HG03457 (cell line): Measurements from ENCODE around the gene ADCY9.
"Not testable (repeated sequence)": the region's sequence is repeated elsewhere in the genome, so short reads cannot be mapped to it uniquely, and the experiment has no call there.

Experiments
- ATAC-seq: cut with Tn5 transposase; IDR thresholded peaks from one replicate; pipeline ENCODE4 v1.9.1; 2021; ENCODE audit warnings: moderate number of reproducible peaks; ENCODE audit not compliant: unreplicated experiment

The ADCY9 gene

DNA sequence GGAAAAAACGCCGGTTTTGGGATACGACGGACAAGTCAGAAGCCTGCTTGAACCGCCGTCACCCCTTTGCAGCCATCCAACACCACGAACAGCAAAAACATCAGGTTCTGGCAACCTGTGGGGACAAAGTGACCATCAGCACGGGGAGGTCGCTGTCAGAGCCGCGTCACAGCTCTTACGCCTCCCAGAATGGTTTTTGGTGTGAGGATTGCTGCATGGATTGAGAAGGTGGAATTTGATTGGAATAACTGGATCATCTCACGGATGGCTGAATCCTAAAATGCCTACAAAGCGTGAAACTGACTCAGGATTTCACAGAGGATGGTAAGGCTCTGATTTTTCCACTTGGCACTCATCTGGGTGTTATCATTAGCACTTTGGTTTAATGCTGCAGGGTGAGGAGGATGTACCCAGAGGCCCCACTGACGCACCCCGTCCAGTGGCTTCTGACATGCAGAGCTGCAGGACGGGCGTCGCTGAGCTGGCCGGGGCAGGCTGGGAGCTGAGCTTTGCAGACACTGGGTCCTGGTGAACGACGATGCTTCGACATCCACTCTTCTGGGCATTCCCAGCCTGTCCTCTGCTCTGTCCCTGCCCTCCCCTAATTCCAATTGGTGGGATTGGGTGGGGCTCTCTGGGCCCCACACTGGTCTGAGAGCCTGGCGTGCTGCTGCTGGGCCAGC is 162.4 kb downstream of the ADCY9 start:
- no peak for ATAC-seq

DNA sequence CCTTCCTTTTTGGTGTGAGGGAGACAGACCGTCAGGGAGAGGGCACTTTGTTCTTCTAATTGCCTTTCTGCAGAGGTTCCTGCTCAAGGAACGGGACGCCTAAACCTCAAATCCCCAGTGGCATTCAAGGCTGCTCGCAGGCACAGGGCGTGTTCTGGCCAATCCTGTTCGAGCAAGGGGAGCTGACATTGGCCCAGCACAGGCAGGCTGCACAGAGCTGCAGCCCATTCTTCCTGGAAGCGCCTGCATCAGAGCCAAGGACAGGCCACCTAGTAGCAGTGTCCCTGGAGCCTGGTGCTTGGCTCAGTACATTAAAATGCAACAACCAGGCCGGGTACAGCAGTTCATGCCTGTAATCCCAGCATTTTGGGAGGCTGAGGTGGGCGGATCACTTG is 163.5 kb downstream of the ADCY9 start:
- ATAC-seq: no peak

DNA sequence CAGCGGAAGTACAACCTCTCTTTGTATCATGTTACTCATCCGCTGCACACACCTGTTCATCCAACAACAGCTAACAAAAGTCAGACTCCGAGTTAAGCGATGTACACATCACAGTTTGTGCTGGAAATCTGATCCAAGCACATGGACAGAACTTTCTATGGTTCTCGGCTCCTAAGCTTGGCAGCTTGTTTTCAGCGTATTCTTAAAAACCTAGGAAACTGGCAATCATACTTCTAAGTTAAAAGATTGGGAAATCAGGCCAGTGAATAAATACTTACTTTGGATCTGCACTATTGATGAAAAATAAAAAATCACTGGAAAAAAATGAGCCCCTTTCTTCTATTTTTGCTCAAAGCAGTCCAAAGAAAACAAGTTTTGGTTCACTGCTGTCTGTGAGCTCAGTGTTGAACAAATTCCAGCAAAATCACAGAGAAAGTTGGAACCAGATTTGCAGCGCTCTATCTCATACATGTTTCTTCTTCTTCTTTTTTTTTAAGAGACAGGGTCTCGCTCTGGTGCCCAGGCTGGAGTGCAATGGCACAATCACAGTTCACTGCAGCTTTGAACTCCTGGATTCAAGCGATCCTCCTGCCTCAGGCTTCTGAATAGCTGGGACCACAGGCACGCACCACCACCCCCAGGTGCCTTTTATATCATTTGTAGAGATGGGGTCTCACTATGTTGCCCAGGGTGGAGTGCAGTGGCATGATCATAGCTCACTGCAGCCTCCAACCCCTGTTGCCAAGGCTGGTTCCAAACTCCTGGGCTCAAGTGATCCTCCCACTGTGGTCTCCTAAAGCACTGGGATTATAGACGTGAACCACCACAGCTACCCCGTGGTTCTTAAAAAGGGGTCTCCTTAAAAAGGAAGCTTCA is 164.1 kb downstream of the ADCY9 start:
- ATAC-seq: no peak

DNA sequence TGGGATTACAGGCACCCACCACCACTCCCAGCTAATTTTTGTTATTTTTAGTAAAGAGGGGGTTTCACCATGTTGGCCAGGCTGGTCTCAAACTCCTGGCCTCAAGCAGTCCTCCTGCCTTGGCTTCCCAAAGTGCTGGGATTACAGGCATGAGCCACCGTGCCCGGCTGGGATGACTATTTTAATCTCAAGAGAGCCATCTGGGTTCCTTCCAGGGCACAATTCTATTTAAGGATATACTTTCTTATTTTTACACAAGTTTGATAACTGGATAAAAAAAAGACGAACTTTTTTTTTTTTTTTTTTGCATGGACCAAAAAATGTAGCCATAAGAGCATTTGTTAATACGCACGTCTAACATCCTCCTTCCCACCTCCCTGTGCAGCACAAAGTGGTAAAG is 164.9 kb downstream of the ADCY9 start:
- not testable (repeated sequence) for ATAC-seq

DNA sequence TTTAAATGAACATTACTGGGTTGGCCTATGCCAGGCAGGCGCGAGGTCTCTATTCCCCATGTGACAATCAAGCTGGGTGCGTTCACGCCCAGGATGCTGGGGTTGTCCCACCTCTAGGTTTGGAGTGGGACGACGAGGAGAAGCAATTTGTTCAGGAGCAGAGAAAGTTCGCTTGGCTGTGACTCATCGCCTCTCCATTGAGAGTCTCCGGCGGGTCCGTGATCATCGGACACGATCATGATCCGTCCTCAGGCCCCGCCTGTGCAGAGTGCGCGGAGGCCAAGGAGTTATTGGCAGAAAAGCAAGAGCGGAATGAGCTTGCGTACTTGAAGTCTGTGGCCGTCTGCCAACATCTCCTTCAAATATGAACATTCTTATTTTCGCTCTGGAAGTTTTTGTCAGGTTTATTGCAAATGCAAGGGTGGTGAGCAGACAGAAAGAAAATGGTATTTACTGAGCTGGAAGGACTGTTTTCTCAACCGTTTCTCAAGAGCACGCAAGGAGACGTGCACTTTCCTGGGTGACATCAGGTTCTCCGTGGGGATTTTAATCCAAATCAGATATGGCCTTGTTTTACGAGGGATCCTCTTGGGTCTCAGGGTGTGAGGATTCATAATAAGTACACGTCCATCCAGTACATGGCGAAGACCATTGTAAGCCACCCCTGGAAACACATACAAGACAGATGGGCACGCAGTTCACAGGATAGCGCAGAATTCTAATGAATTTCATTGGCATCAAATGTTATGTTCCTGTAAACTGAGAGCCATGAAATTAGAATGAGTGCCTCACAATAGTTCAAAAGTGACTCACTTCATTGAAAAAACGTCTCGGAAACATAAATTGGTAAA is 165.7 kb downstream of the ADCY9 start:
- no peak for ATAC-seq

DNA sequence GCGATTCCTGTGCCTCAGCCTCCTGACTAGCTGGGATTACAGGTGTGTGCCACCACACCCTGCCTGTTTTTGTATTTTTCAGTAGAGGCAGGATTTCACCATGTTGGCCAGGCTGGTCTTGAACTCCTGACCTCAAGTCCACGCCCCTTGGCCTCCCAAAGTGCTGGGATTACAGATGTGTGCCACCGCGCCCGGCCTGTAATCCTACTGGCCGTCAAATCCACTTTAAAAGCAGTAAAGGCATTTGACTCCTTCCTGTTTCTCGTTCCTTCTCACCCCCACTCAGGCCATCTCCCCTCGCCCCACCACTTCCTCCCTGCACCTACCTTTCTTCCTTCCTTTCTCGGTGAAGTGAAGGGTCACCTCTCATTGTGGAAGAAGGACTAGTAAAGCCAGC is 166.3 kb downstream of the ADCY9 start:
- no peak for ATAC-seq

DNA sequence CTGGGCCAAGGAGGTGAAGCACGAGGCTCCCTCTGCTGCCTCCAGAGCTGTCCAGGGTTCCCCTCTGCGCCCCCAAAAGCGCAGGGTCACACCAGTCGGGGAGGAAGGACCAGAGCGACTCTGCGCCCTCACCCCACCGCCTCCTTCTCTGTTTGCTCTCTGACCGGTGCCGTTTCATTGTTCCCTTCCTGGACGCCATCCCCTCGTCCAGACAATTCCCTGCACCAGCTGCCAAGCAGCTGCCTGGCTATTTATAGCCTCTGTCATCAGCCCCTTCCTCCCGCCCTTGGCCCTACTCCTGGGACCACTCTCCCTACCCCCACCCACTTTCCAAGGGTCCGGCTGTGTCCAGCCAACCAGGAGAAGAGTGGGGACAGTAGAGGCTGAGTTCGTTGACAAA is 167.0 kb downstream of the ADCY9 start:
- no peak for ATAC-seq

DNA sequence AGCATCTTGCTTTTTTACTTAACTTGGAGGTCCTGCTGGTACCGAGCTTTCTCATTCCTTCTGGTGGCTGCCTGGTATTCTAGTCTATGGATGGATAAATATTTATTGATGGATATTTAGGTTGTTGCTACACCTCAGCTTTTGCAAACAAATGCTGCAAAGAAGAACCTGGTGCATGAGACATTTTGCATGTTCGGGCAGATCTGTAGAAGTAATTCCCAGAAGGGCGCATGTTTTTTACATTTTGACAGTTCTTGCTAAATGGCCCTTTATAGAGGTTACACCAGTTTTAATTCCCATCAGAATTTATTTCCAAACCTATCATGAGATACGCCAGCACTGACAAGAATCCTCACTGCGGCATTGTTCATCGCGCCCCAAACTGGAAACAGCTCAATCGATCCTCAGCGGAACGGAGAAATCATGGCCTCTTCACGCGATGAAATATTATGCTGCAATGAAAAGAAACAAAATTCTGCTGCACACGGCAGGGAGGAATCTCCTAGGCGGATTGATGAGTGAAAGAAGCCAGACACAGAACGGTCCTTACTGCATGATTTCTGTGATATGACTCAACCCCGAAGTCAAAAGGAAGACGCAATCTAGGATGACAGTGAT is 167.8 kb downstream of the ADCY9 start:
- ATAC-seq: no peak

DNA sequence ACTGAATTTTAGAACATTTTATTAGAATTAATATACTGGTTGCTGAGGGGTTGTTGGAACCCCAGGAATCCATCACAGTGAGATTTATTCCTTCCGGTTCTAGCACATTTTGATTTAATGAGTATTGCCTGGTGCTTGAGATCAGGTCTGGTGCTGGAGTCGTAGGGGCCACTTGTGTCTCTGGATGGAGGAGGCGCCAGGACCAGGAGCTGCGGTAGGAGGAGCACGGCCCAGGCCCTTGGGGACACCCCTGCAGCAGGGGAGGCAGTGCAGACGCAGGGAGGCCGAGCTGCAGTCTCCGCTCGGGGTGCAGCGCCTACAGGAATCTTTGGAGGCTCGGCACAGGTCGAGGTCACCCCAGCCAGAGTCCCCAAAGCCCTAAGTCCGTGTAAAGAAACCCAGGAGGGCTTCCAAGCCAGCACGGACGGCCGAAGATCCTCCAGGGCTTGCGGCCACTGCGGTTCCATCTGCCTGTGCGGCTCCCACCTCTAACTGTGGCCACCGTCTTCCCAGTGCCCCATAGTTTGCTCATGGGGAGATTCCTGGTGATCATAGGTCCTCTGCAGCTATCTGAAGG is 169.6 kb downstream of the ADCY9 start:
- ATAC-seq: no peak

DNA sequence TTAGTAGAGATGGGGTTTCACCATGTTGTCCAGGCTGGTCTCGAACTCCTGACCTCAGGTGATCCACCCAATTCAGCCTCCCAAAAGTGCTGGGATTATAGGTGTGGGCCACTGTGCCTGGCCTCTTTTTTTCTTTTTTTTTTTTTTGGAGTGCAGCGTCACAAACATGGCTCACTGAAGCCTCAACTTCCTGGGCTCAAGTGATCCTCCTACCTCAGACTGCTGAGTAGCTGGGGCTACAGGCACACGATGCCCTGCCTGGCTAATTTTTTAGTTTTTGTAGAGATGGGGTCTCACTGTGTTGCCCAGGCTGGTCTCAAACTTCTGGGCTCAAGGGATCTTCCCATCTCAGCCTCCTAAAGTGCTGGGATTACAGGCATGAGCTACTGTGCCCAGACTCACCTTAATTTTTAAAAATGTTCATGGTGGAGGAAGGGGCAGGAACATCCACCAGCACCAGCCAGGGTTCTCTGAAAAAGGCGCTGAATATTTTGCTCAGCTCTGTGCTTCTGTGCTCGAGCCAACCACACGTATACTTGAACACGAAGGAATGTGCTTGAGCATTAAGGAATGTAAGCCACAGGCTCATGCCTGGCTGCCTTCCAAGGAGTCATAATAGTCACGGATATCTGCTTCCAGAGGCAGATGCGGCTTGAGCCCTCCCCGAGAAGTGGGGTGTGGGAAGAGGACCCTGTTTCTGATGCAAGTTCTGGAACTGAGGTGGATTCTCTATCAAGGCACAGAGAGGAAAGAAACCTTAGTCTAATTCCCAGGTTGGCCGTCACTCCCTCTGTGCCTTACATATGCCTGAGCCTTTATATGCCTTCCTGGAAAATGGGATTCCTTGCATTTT is 170.3 kb downstream of the ADCY9 start:
- no peak for ATAC-seq

DNA sequence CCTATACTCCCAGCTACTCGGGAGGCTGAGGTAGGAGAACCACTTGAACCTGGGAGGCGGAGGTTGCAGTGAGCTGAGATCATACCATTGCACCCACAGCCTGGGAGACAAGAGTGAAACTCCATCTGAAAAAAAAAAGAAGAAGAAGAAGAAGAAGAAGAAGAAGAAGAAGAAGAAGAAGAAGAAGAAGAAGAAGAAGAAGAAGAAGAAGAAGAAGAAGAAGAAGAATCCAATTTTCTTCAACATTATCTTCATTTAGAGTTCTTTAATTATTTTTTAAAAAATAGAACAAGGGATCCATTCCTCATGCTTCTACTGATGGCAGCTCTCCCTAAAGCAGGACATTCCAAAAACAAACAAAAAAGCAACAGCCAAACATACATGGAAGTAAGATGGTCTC is 171.8 kb downstream of the ADCY9 start:
- not testable (repeated sequence) for ATAC-seq

DNA sequence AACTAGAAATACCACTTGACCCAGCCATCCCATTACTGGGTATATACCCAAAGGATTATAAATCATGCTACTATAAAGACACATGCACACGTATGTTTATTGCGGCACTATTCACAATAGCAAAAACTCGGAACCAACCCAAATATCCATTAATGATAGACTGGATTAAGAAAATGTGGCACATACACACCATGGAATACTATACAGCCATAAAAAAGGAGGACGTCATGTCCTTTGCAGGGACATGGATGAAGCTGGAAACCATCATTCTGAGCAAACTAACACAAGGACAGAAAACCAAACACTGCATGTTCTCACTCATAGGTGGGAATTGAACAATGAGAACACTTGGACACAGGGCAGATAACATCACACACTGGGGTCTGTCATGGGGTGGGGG is 174.1 kb downstream of the ADCY9 start:
- ATAC-seq: not testable (repeated sequence)

DNA sequence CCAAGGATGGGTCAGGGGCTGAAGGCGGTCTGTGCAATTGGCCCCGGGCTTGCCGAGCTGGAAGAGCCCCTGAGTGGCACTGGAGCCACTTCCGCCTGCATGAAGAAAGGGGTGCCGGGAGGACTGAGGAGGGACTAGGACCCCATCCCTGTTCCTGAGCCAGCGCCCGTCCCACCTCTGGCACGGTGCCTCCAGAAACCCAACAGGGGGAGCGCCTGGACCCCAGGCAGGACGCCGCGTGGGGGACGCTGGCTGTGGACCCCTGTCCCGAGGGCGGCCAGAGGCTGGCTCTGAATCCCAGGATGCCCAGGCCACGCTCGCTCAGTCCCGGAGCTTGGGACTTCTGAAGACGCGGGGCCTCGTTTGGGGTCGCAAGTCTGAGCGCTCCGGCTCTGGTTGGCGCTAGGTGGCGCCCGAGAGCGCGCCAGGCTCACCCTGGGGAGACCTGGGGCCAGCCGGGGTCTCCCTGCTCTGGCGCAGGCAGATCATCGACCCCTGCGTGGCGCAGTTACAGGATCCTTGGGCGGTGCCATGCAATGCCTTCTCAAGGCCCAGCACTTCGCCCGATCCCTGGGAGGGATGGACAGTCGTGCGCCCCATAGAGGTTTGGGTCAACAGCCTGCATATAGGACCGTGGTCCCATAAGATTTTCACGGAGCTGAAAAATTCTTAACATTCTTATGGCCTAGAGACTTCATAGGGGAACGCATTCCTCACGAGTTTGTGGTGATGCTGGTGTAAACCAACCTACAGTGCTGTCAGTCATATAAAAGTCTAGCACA is 177.2 kb downstream of the ADCY9 start:
- no peak for ATAC-seq

DNA sequence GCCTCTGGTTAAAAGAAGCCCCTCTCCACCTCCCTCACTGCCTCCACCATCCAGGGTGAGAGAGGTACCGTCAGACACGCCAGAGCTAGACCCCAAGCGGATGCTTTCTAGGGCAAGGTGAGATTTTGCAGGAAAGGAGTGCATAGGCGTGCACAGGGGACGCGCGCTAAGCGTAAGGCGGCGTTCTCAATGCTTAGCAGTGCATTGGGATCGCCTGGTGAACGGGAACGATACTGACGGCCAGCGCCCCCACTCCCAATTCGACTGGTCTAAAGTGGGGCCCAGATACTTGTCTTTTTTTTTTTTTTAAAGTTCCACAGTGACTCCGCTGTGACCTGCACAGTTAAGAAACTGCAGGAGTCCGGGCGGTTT is 177.8 kb downstream of the ADCY9 start:
- ATAC-seq: no peak

DNA sequence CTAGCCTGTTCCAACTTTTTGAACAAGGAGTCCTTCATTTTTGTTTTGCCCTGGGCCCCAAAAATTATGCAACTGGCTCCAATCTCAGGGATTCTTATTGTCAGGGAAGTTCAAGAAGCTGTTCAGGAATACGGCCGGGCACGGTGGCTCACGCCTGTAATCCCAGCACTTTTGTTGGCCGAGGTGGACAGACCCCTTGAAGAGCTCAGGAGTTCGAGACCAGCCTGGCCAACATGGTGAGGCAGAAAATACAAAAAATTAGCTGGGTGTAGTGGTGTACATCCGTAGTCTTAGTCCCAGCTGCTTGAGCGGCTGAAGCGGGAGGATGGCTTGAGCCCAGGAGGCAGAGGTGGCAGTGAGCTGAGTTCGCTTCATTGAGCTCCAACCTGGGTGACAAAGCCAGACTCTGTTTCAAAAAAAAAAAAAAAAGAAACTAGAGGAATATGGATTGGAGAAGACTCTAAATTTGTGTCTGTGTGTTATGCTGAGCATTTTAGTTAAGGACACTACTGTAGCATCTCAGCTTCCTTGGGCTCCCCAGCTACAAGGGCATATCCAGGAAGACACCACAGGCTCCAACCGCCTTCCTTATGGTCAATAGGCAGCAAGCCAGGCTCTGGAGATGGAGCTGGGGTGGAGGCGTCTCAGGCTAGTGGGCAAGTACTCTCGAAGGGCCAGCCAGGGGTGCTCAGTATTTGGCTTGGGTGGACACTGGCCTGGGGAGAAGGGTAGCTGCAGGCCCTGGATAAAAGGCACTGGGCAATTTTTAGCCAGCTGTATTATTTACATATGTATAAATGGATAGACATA is 179.0 kb downstream of the ADCY9 start:
- ATAC-seq: no peak

DNA sequence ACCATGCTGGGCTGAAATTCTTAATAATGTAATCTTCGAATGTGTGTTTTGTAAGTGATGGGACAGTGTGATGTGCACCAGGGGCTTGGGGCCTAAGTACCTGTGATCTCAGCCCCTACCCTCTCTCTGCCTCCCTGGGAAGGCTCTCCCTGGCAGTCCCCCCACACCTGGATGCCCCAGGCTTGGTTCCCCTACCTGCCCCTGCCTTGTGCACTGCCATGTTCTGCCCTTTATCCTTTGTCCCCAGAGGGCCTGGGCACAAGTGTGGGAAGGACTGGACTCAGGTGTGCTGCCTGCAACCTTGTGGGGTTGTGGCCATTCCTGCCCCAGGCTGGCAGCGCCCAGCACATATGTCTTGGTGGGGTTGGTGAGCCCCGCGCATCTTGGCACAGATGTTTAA is 180.3 kb downstream of the ADCY9 start:
- no peak for ATAC-seq

DNA sequence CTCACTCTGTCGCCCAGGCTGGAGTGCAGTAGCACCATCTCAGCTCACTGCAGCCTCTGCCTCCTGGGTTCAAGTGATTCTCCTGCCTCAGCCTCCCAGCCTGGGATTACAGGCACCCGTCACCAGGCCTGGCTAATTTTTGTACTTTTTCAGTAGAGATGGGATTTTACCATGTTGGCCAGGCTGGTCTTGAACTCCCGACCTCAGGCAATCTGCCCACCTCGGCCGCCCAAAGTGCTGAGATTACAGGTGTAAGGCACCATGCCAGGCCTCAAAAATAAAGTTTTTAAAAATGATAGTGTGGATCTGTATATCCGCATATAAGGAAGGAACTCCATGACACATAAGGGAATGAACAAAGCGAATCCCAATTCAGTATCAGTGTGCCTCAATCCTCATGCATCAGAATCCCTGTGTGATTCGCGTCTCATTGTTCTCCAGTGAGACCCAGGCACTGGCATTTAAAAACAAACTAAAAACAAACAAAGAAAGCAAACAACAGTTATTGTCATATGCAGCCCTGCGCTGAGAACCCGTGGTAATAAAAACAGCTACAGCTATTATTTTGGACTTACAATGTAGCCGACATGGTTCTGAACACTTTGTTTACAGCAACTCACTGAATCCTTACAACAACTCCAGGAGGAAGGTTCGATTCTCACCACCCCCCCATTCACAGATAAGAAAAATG is 181.6 kb downstream of the ADCY9 start:
- ATAC-seq: no peak

DNA sequence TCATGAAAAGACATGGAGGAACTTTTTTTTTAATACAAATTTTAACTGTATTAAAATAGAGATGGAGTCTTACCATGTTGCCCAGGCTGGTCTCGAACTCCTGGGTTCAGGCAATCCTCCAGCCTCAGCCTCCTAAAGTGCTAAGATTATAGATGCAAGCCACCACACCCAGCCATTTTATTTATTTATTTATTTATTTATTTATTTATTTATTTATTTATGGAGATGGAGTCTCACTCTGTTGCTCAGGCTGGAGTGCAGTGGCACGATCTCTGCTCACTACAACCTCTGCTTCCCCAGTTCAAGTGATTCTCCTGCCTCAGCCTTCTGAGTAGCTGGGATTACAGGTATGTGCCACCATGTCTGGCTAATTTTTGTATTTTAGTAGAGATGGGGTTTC is 189.1 kb downstream of the ADCY9 start:
- ATAC-seq: not testable (repeated sequence)
